Stimulated activated CD4-positive, alpha-beta T cell treated with anti-CD3 and anti-CD28 coated beads, Interleukin-1b, Interleukin-23, amount 100 ng/mL, for 1 hour (primary cell): ENCODE results near the gene PDE4D.
"Not testable (repeated sequence)": the region's sequence is repeated elsewhere in the genome, so short reads cannot be mapped to it uniquely, and the experiment has no call there.

ENCODE experiments used
- DNase-seq, 2 donors: peaks; one replicate each; pipeline ENCODE4 v3.0.0-alpha.2; 2020; ENCODE audit warnings: low read depth in 2 of 2

The PDE4D gene

GRCh38 chr5:59799668-59800346, 93.7 kb downstream of the PDE4D start:
- DNase-seq: no peak

GRCh38 chr5:59798862-59799667, 94.5 kb downstream of the PDE4D start:
- no peak for DNase-seq

DNA sequence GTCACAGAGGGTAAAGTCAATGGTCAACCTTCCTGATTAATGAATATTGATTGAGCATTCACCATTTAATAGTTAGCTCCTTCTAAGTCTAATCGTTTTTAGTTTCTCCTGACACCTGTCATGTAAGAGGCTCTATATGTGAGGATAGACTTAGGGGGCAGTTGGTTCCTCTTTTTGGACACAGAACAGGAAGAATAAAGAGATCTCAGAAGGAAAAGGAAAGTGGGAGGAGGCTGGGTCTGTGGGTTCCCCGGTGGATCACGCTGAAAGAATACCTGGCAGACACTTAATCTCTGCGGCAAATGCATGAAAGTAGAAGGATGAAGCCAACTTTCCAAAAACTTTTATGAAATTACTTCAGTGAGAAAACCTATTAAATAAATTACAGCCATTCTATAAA, 98.4 kb downstream of the PDE4D start:
- no peak for DNase-seq

DNA sequence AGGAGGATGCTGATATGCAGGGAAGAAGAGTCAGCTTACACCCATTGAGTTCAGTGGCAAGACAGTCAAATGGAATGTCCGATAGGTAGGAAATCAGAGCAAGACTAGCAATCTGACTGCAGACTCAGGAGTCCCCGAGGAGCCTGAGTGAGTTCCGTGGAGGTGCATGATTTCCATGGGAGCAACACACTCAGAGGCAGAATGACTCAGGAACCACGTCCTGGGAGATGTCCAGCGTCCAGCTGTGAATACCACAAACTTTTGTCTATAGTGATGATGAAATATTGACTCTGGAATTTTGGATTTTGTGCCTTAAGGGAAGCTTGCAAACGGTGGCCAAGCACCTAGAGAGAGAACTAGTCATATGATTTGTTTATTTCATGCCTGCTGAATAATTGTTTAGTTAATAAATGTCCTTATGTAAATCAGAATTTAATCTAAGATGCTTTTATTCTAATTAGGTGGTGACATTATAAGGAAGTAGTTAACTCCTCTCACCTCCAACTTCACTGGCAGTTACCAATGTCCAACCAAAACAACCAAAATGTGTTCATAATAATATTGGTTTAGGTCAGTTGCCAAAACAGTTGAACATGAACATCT, 100.4 kb downstream of the PDE4D start:
- DNase-seq: no peak

DNA sequence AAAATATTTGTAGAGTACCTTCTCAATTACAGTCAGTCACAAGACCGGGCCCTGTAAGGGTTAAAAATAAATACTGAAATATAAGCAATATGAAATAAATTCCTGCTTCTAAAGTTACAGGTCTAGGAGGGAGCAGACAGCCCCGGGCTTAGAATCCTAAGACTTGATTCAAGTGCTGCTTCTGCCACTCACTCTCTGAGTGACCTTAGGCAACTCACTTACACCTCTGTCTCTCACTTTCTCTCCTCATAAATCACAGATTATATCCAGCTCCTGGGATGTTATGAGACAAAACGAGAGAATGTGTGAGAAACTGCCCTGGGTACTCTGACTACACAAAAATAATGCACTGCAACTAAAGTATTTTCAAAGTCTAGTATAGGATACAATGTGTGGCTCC, 101.9 kb downstream of the PDE4D start:
- DNase-seq: no peak

GRCh38 chr5:59790776-59791475, 102.6 kb downstream of the PDE4D start:
- no peak for DNase-seq

DNA sequence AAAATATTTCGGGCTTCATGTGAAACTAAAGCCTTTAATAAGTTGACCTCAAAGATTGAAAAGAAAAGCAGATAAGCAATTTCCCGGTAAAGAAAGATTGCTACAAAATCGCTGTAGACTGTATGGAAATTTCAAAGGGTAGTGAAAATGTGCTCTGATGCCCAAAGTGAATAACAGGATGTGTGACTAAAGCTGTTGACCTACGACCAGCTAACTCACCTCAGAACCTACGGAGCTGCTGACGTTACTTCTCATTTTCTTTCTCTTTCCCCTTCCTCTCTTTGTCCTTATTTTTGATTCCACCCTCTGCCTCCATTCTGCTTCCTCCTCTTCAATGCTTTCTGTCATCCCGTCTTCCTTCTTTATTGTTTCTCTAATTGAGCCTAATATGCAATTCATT, 103.2 kb downstream of the PDE4D start:
- no peak for DNase-seq

DNA sequence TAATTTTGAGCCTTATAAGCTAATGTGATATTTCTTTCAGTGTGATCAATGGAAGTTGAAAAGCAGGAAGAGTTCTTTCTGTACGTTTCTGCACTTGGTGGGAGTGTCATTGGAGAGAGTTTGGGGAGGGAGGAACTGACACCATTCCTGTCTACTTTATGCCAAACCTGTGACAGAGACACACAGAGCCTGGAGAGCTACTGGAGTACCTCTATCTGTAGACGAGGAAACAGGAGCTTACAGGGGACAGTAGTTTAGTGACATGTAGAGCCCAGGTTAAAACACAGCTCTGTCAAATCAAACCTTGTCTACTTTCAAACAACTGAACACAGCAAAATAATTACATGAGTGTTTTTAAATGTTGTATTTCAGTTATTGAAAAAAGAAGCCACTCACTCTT, 103.6 kb downstream of the PDE4D start:
- no peak for DNase-seq

DNA sequence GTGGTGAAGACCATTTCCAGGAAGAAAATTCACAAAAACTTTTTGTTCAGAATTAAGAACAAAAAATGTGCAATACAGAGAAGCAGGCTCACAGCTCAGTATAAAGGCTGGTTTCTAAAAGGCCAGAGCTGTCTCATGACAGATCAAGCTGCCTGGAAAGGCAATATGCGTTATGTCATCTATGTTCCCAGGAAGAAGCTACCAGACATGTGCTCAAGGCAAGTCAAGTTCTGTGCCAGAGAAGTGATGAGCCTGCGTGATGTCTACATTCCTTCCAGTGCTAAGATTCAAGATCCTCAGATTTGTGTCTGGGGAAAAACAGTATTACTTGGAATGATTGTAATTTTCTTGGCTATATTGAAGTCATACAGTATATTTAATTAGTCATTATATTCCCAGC, 104.3 kb downstream of the PDE4D start:
- no peak for DNase-seq

- no peak for DNase-seq
These were observed 107.2 kb downstream of the PDE4D start for GRCh38 chr5:59786334-59786805.

- no peak for DNase-seq
These were observed 107.7 kb downstream of the PDE4D start for GRCh38 chr5:59785676-59786333.

GRCh38 chr5:59784708-59785107, 108.8 kb downstream of the PDE4D start:
- not testable (repeated sequence) for DNase-seq

DNA sequence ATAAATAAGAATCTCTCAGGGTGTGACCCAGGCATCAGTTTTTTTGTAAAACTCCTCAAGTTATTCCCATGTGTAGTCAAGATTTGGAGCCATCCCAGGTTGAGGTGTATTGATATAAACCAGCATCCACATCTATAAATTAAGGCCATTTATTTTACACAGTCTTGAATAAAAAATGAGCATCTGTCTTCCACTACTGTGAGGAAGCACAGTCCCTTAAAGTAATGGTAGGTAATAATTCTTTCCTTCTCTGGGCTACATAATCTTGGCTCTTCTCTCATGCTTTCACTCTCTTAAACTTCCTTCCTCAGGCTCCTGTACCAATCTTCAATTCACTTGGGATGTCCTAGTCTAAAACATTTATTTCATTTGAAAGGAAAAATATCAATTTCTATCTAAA, 110.3 kb downstream of the PDE4D start:
- DNase-seq: no peak

- DNase-seq: no peak
These were observed 110.7 kb downstream of the PDE4D start for GRCh38 chr5:59782856-59783255.

DNA sequence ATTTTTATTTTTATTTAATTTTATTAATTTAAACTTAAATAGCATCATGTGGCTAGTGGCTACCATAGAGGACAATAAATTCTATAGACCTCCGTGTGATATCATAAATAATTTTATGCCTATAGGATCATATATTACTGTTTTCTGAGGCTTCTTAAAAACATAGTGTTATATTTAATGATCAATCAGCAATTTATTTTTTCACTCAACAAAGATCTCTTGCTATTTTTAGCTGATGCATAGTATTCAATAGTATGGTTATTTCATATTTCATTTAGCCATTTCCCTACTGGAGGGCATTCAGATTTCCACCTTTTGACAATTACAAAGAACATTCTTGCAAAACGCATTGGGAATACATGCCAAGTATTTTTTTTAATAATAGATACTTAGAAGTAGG, 114.1 kb downstream of the PDE4D start:
- no peak for DNase-seq

DNA sequence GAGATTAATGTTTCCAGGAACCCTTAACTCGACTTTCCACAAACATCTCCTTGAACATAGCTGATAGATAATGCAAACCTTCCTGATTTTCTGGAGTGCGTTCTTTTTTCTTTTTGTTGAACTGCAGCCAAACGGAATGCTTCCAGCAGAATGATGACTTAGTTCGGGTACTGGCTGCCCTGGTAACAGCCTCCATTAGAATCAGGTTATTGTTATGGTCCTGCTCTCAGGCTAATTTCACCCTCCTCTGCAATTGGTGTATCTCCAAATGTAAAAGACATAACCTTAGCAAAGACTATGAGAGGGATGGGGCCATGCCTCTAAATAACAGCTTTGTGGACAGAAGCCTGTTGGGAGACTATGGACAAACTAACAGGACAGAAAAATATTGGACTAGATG, 116.5 kb downstream of the PDE4D start:
- DNase-seq: no peak

- DNase-seq: no peak
These were observed 120.2 kb downstream of the PDE4D start for GRCh38 chr5:59773294-59773693.

DNA sequence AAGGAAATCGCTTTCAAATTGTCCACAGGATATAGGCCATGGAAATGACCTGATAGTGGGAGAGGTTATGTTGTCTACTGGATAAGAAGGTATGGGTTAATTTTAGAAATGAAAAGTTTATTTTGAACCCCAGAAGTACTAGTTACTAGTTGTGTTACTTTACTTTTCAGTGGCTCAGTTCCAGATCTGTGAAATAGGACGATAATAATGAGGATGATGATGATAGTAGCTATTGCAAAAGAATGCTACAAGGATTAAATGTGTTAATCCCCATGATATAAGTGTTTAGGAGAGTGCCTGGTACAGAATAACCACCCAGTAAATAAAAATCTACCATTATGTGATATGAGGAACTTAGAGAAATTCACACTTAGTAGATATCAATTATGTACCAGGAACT, 120.8 kb downstream of the PDE4D start:
- DNase-seq: no peak

DNA sequence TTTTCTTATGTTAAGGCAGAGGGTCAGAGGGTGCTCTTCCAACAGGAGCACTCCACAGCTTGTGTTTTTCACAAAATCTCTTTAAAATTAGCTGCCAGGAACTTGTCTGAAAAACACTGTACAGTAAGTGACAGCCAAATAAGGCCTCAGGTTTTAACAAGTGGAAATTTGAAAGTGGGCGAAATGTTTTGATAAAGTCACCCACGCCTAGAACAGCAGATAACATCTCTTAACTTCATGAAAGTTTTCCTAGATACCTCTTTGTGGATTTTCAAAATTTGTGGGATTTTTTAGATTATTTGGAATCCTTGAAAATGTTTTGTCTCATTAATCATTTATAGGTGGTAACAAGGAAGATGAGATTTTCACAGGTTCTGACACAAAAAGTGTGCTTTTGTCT, 121.3 kb downstream of the PDE4D start:
- no peak for DNase-seq

DNA sequence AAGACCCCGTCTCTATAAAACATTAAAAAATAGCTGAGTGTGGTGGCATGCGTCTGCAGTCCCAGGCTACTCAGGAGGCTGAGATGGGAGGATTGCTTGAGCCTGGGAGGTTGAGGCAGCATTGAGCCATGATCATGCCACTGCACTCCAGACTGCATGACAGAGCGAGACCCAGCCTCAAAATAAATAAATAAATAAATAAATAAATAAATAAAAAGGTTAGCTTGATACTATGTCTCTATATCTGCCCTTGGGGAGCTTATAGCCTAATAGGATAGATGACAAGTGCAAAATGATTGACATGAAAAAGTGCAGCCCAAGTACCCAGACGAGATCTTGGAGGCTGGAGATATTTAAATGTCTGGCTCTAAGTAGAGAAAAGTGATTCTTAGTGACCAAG, 122.6 kb downstream of the PDE4D start:
- no peak for DNase-seq

DNA sequence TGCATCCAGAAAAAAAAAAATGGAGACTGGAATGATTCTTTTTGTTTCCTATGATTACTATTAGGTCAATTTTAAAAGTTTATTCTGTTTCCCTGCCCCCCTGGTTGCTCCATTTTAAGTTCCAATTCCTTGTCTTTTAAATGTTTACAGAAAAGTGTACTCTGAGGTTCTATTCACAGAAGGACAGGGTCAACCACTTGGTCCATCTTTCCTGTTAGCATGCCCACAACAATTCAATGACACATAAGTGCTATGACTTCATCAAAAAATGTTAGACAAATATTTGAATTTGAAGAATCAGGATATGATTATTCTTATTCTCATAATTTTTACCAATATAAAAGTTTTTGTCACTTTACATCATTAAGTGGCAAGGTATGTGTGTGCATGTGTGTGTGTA, 123.7 kb downstream of the PDE4D start:
- DNase-seq: no peak

- DNase-seq: no peak
These were observed 124.5 kb downstream of the PDE4D start for GRCh38 chr5:59769041-59769360.
